BJ (cell line): Measurements from ENCODE around the gene FAT3. TPM values are rescaled to one million over a fixed set of nuclear protein-coding genes. Genes with fewer than 3 reads are reported as not detected.

ENCODE experiments used
- CTCF ChIA-PET: fragments of 350-600 bp; formaldehyde crosslinking; extraction: SDS; loops from one replicate; lab custom pipeline; 2021; ENCODE audit warnings: antibody characterized with exemption, inconsistent platforms; lab: Yijun Ruan, JAX
- POLR2A ChIA-PET: fragments of 300-600 bp; sonication (Branson Sonifier 250); formaldehyde crosslinking; extraction: SDS; loops from one replicate; lab custom pipeline; 2021; ENCODE audit warnings: antibody characterized with exemption; lab: Charles Lee
- DNase-seq: peaks from one replicate; pipeline ENCODE4 v3.0.0-alpha.2; 2011; ENCODE audit warnings: low read depth
- H3K27me3 ChIP-seq: 2 replicates; pipeline ENCODE4 v1.6.0; 2011; ENCODE audit warnings: low read length; ENCODE audit not compliant: control insufficient read depth, insufficient read depth
- H3K36me3 ChIP-seq: 2 replicates; pipeline ENCODE4 v1.5.1; 2011; ENCODE audit warnings: low read length; ENCODE audit not compliant: control insufficient read depth, insufficient read depth
- H3K4me3 ChIP-seq: 2 replicates; pipeline ENCODE4 v1.5.1; 2011; ENCODE audit warnings: low read depth, mild to moderate bottlenecking, control low read depth, low read length
- polyA plus RNA-seq: library from polyadenylated mRNA; depleted of rRNA; stranded (reverse); fragments of >200 nt; gene quantifications from 2 replicates; pipeline ENCODE4 v1.2.3, GENCODE V29; 2011
- TF ChIP-seq, protein P1 (sequence below): IDR thresholded peaks from 2 replicates; pipeline ENCODE4 v1.5.1; 2011; ENCODE audit warnings: low read depth, mild to moderate bottlenecking, control low read depth, inconsistent platforms, low read length, moderate library complexity; ENCODE audit not compliant: insufficient read depth

The FAT3 gene
- polyA plus RNA-seq, 1 experiment = 0.53 TPM

DNA sequence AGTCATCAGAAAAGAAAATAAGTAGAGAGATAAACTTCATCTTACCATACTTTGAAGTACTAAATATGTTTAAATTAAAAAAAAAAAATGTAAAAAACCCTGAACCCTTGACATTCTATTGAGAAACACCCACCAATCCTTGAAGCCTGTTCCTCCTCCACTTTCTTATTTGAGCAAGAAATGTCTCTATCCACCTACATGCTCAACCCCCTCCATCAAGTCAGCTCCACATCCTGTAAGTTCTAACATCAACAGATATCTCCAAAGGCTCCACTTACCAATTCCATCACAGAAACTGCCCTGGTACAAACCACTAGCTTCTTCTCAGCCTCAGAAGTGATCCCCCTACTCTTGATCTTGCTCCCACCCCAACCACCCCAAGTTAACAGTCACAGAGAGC lies 32.5 kb upstream of the FAT3 start:
- TF ChIP-seq, protein P1, sequence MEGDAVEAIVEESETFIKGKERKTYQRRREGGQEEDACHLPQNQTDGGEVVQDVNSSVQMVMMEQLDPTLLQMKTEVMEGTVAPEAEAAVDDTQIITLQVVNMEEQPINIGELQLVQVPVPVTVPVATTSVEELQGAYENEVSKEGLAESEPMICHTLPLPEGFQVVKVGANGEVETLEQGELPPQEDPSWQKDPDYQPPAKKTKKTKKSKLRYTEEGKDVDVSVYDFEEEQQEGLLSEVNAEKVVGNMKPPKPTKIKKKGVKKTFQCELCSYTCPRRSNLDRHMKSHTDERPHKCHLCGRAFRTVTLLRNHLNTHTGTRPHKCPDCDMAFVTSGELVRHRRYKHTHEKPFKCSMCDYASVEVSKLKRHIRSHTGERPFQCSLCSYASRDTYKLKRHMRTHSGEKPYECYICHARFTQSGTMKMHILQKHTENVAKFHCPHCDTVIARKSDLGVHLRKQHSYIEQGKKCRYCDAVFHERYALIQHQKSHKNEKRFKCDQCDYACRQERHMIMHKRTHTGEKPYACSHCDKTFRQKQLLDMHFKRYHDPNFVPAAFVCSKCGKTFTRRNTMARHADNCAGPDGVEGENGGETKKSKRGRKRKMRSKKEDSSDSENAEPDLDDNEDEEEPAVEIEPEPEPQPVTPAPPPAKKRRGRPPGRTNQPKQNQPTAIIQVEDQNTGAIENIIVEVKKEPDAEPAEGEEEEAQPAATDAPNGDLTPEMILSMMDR = no peak
- Histone ChIP-seq H3K27me3 (no peaks in the 10 kb centered on the region), H3K36me3 (no peaks in the 10 kb centered on the region), H3K4me3 (no peak overlapping the region)
- ChIA-PET POLR2A (interaction anchor here (0.6 kb wide), 1 partner anchor 8 kb away, joined by 3 read pairs; no protein-coding TSS in a partner anchor), CTCF (no interaction called here)
- DNase-seq = no peak

DNA sequence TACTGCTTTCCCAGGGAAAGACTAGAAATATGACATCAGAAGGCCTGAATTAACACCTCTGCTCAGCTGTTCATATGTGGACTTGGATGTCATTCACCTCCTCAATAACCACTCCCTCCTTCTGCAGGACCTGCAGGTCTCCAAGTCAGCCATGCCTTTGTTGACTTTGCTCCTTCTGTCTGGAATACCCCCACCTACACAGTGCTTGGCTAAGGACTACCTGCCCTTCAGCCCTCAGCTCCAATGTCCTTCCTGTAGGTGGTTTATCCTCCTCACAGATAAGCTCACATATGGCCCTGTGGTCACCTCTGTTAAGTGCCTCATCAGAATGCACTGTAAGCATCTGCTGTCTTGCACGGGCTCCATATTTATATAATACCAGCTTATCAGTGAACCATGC lies 26.4 kb upstream of the FAT3 start:
- ChIA-PET POLR2A (interaction anchor here (0.7 kb wide), 1 partner anchor 39 kb away, joined by 3 read pairs; no protein-coding TSS in a partner anchor), CTCF (no interaction called here)
- H3K27me3 ChIP-seq = no peaks in the 10 kb centered on the region
- no peak for DNase-seq
- H3K36me3 ChIP-seq = no peaks in the 10 kb centered on the region
- TF ChIP-seq, protein P1 = no peak
- no peak overlapping the region for H3K4me3 ChIP-seq

DNA sequence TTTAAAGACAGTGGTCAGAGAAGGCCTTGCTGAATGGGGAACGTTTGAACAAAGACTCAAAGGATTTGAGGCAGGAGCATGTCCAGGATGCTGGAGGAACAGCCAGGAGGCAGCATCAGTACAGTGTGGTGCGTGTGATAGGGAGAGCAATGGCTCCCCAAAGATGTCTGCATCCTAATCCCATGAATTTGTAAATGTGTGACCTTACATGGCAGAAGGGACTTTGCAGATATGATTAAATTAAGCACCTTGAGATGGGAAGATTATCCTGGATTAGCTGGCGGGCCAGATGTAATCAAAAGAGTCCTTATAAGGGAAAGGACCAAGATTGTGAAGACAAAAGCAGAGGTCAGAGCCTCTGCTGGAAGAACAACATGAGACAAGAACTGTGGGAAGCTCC lies 24.6 kb upstream of the FAT3 start:
- Histone ChIP-seq H3K4me3 (no peak overlapping the region), H3K27me3 (no peaks in the 10 kb centered on the region), H3K36me3 (no peaks in the 10 kb centered on the region)
- no peak for DNase-seq
- POLR2A ChIA-PET = no interaction called here
- CTCF ChIA-PET = no interaction called here
- TF ChIP-seq, protein P1 = no peak

DNA sequence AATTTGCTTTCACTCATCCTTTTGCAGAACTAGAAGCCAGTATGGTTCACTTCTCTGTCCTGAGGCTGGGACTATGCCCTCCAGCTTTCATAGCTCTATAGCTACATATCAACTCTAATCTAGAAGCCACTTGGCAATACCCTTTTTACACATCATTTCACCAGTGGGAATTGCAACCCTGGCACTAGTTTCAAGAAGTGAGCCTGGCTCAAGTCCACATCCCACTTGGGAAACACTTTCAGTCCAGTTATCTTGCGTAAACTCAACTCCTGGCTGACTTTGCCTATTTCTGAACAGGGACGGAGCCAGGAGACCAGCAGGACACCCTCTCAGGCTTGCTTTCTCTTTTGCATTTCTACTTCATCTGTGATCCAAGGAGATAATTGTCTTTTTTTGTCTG lies 19.9 kb upstream of the FAT3 start:
- POLR2A ChIA-PET = no interaction called here

DNA sequence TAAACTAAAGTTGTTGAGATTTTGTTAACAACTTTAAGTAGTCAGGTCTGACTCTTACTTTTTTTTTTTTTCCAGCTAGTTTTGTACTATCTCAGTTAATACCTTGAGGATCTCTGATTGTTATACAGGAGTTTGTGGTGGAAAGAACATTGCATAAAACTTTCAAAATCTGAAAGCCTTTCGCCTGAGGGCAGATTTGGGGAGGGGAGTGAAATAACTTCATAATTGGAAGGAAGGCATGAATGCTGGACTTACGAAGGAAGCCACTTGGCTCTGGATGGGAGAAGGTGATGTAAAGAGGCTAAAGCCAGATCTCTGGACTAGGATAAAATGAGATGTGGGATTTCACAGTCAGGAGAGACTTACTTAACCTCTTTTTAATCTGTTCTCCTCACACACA lies 18.2 kb upstream of the FAT3 start:
- POLR2A ChIA-PET = no interaction called here
- DNase-seq = no peak
- no peaks in the 10 kb centered on the region; the same call in 1 of the 2 replicates for H3K27me3 ChIP-seq
- CTCF ChIA-PET = no interaction called here
- TF ChIP-seq, protein P1 = no peak
- H3K4me3 ChIP-seq = no peak overlapping the region
- H3K36me3 ChIP-seq = no peaks in the 10 kb centered on the region

More for the DNA sequence above, 19.9 kb upstream of the FAT3 start:
- CTCF ChIA-PET = no interaction called here
- no peaks in the 10 kb centered on the region for H3K27me3 ChIP-seq
- H3K4me3 ChIP-seq = no peak overlapping the region
- no peak for DNase-seq
- no peaks in the 10 kb centered on the region for H3K36me3 ChIP-seq
- TF ChIP-seq, protein P1 = no peak
